Lower leg skin (tissue), 4 donors: Measurements from ENCODE around the gene CLCN3. TPM values are rescaled to one million over a fixed set of nuclear protein-coding genes. Genes with fewer than 3 reads are reported as not detected.

Source experiments
- DNase-seq, 2 donors: peaks; one replicate each; pipeline ENCODE4 v3.0.0-alpha.2; 2019; ENCODE audit warnings: low spot score in 2 of 2
- H3K4me3 ChIP-seq: fragments of 200-600 bp; sonication (generic); 2 replicates; pipeline ENCODE4 v1.5.1; 2017; ENCODE audit warnings: mild to moderate bottlenecking, low read depth; ENCODE audit not compliant: poor library complexity, severe bottlenecking
- POLR2A ChIP-seq, 2 donors: fragments of 450-650 bp; IDR thresholded peaks; one replicate each; pipeline ENCODE4 v1.6.1; 2016 to 2017; ENCODE audit warnings: antibody characterized with exemption in 2 of 2, mild to moderate bottlenecking in 1 of 2, moderate library complexity in 1 of 2
- WGBS, 2 donors: methylation state at CpG; one replicate each; pipeline ENCODE4 v1.1.5; 2018; 5-methylcytosine and 5-hydroxymethylcytosine counted together
- intact Hi-C: fragments of 100-400 bp; cut with DNase I; formaldehyde crosslinking; loops from one replicate; pipeline ENCODE4 v1.15.0; 2023; ENCODE audit warnings: low total_unique reads
- total RNA-seq, 4 donors: library from RNA; depleted of rRNA; stranded (reverse); fragments of >200 nt; gene quantifications; one replicate each; pipeline ENCODE4 v1.1.0, GENCODE V29; 2016
- TF ChIP-seq, protein P1 (sequence below), 3 donors: fragments of 450-650 bp; IDR thresholded peaks; one replicate each; pipeline ENCODE4 v1.5.1; 2016; ENCODE audit warnings: antibody characterized with exemption in 3 of 3, mild to moderate bottlenecking in 3 of 3, moderate library complexity in 2 of 3

The CLCN3 gene
- total RNA-seq, 4 donors from 2014 or later = 32.8 to 75.4 (median 57.8) TPM

DNA sequence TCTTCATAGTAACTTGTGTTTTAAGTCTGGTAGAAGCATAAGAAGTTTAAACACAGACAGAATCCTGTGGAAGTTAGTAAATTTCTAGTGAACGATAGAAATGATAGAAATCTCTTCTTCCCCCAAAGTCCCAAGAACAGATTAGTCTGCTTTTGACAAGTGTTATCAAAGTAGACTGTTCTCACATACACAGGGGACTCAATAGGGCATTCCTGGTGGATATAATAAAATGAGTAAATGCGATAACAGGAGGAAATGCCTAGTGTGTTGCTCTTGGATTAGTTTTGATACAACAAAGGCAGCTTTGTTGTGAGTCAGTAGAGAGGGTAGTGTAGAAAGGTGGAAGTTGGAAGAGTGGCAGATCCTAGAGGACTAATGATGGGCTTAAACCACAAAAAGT is 43.5 kb downstream of the CLCN3 start:
- 79 to 81% methylated on average over 2 of the region's 2 CpGs for WGBS, 2 donors
- intact Hi-C loops = no loop called here
- no peak for DNase-seq
- H3K4me3 ChIP-seq = no peak overlapping the region
- no peak for TF ChIP-seq POLR2A (IDR thresholded peaks at IDR 0.05)
- TF ChIP-seq, protein P1, sequence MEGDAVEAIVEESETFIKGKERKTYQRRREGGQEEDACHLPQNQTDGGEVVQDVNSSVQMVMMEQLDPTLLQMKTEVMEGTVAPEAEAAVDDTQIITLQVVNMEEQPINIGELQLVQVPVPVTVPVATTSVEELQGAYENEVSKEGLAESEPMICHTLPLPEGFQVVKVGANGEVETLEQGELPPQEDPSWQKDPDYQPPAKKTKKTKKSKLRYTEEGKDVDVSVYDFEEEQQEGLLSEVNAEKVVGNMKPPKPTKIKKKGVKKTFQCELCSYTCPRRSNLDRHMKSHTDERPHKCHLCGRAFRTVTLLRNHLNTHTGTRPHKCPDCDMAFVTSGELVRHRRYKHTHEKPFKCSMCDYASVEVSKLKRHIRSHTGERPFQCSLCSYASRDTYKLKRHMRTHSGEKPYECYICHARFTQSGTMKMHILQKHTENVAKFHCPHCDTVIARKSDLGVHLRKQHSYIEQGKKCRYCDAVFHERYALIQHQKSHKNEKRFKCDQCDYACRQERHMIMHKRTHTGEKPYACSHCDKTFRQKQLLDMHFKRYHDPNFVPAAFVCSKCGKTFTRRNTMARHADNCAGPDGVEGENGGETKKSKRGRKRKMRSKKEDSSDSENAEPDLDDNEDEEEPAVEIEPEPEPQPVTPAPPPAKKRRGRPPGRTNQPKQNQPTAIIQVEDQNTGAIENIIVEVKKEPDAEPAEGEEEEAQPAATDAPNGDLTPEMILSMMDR (IDR thresholded peaks at IDR 0.05) = no peak

DNA sequence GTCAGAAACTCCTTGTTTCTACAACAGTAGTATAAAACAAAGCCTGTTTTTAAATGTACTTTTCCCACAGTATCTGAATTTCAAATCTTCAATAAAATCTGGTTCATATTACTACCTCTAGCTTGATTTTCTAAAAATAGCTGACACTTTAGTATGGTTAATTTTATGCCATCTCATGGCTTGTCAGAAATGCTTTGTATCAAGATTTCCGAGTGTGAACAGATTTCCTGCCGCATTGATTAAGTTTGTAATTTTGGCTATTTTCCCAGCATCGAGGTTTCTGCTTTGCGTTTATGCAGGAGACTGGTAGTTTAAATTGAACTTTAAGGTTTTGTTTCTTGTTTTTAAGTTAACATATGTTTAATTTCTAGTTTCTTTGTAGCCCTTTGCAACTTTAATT is 44.2 kb downstream of the CLCN3 start:
- 10 to 13% methylated on average over 4 of the region's 4 CpGs for WGBS, 2 donors
- intact Hi-C loops = no loop called here
- no peak for DNase-seq
- TF ChIP-seq, protein P1 (IDR thresholded peaks at IDR 0.05) = no peak
- no peak for TF ChIP-seq POLR2A (IDR thresholded peaks at IDR 0.05)
- no peak overlapping the region for H3K4me3 ChIP-seq

DNA sequence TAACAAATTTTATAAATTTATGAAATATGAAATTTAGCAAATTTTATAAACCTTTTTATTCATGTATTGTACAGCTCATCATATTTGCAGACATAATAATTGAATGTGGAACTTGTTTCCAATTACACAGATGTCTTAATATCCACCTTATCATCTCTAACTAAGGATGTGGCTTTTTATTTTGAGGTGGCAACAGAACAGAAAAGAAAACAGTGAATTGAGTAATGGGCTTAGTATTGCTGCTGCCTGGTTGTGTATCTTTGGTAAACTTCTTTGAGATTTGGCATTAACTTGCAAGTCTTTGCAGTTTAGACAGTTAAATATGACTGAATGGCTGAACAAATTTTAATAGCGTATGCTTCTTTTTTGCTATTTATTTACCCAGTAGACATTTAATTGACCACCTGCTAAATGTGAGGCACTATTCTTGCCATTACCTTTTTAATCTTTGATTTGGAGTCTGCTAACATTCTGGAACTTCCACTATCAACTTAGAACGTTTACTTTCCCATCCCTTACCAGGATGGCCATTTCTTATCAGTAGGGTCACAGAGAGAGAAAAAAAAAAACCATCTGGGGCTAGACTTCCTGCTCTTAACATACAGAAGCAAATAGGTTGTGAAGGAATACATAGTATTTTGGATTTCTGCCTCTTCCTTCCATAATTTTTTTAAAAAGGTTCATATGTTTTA is 44.8 kb downstream of the CLCN3 start:
- WGBS, 2 donors = 75 to 76% methylated on average over 2 of the region's 2 CpGs
- H3K4me3 ChIP-seq = no peak overlapping the region
- intact Hi-C loops = no loop called here
- no peak for DNase-seq
- TF ChIP-seq, protein P1 (IDR thresholded peaks at IDR 0.05) = no peak
- TF ChIP-seq POLR2A (IDR thresholded peaks at IDR 0.05) = no peak

DNA sequence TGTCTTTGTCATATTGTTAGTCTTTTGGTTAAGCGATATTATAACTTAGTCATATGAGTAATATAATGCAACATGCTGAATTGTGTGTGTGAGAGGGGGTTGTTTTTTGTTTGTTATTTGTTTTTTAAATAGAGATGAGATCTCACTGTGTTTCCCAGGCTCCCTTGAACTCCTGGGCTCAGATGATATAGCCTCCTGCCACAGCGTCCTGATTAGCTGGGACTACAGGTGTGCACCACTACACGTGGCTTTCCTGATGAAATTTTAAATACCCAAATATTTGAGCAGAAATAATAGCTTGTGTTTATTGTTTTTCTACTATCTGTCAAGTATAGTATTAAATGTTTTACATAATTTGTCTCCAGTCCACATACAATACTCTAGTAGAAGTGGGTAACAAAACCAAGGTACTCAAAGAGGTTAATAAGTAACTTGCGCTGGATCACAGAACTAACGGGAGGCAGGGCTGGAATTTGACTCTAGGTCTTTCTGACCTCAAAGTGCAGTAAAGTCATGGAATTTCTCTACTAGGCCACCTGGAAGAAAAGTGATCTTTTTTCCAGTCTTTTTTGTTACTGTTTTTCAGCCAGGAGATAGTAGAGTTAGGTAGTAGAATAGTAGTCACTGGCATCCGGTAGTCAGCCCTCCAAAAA is 47.8 kb downstream of the CLCN3 start:
- TF ChIP-seq, protein P1 (IDR thresholded peaks at IDR 0.05) = no peak
- H3K4me3 ChIP-seq = no peak overlapping the region
- DNase-seq = no peak
- 96% methylated on average over 6 of the region's 6 CpGs for WGBS, 2 donors
- intact Hi-C loops = no loop called here

DNA sequence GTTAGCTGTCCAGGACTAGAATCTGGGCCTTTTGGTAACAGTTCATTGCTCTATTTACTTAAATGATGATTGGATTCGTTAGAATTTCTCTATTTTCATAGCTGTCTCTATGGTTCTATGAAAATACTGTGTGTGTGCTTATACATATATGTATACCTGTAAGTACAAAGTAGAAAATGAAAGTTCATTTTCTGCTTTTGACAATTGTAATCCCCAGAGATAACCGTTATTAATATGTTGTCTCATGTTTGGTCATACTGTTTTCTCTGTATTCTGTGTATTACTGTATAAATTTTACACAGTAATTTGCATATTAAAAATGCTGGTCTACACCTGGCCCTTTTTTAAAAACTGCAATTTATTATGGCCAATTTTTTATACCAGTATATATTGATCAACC is 55.4 kb downstream of the CLCN3 start:
- DNase-seq = no peak
- TF ChIP-seq POLR2A (IDR thresholded peaks at IDR 0.05) = no peak
- TF ChIP-seq, protein P1 (IDR thresholded peaks at IDR 0.05) = no peak
- intact Hi-C loops = no loop called here
- WGBS, 2 donors = 83 to 86% methylated on average over 2 of the region's 2 CpGs
- no peak overlapping the region for H3K4me3 ChIP-seq
